GM12878 (cell line): Measurements from ENCODE around the gene RPS5. TPM values are rescaled to one million over a fixed set of nuclear protein-coding genes. Genes with fewer than 3 reads are reported as not detected.

ENCODE experiments used
- ATAC-seq: fragments of 200-7000 bp; cut with Tn5 transposase; 3 replicates; pipeline ENCODE4 v1.9.1; 2020; ENCODE audit warnings: mild to moderate bottlenecking, moderate library complexity
- BruUV-seq: library from RNA; stranded (reverse); fragments of 400-500 nt; replicated peaks from 2 replicates; lab custom pipeline; 2021; lab: Mats Ljungman, UMichigan
- CTCF ChIA-PET: fragments of 300-600 bp; sonication (Branson Sonifier 250); formaldehyde crosslinking; extraction: SDS; loops from one replicate; lab custom pipeline; 2021; ENCODE audit warnings: inconsistent platforms; lab: Yijun Ruan, JAX
- POLR2A ChIA-PET: fragments of 350-600 bp; formaldehyde crosslinking; extraction: SDS; loops from one replicate; lab custom pipeline; 2021; ENCODE audit warnings: inconsistent platforms; lab: Charles Lee
- RAD21 ChIA-PET: fragments of 300-600 bp; sonication (Branson Sonifier 250); formaldehyde crosslinking; loops from one replicate; lab custom pipeline; 2023; ENCODE audit warnings: antibody characterized with exemption; ENCODE audit not compliant: unreplicated experiment; lab: Charles Lee
- SMC1A ChIA-PET: fragments of 300-600 bp; sonication (Branson Sonifier 250); formaldehyde crosslinking; loops from one replicate; lab custom pipeline; 2023; ENCODE audit not compliant: unreplicated experiment, uncharacterized antibody; lab: Charles Lee
- DNase-seq: peaks from one replicate; pipeline ENCODE4 v3.0.0-alpha.2; 2011; ENCODE audit warnings: low read depth, low spot score
- FAIRE-seq: peaks from 3 replicates; lab custom pipeline; 2011; peaks lifted over from hg19 to GRCh38; lab: Jason Lieb, UNC
- H2AFZ ChIP-seq: 2 replicates; pipeline ENCODE4 v1.6.0; 2011; ENCODE audit warnings: low read depth, low read length, control low read depth; ENCODE audit not compliant: control insufficient read depth
- H3K27ac ChIP-seq: 2 replicates; pipeline ENCODE4 v1.5.1; 2011; ENCODE audit warnings: control low read depth; ENCODE audit not compliant: control insufficient read depth, insufficient read depth
- H3K27me3 ChIP-seq, 2 experiments: replicated peaks in 1 of 2; 2 replicates each; pipeline versions ENCODE4 v1.6.0 to v1.6.1; 2011; ENCODE audit warnings: low read length in 1 of 2; ENCODE audit not compliant: control insufficient read depth in 2 of 2, insufficient read depth in 2 of 2
- H3K36me3 ChIP-seq, 2 experiments: 2 replicates each; pipeline ENCODE4 v1.5.1; 2011; ENCODE audit warnings: low read length in 1 of 2; ENCODE audit not compliant: control insufficient read depth in 2 of 2, insufficient read depth in 2 of 2
- H3K4me1 ChIP-seq: 2 replicates; pipeline ENCODE4 v1.6.1; 2011; ENCODE audit warnings: mild to moderate bottlenecking, low read length, moderate library complexity, mixed read lengths; ENCODE audit not compliant: control insufficient read depth, insufficient read depth
- H3K4me2 ChIP-seq: 2 replicates; pipeline ENCODE4 v1.6.0; 2011; ENCODE audit warnings: control low read depth; ENCODE audit not compliant: control insufficient read depth, insufficient read depth
- H3K4me3 ChIP-seq: fragments of 200-600 bp; sonication (generic); 2 replicates; pipeline ENCODE4 v1.5.1; 2016
- H3K79me2 ChIP-seq: 2 replicates; pipeline ENCODE4 v1.6.0; 2011; ENCODE audit warnings: low read length; ENCODE audit not compliant: control insufficient read depth, insufficient read depth
- H3K9ac ChIP-seq: 2 replicates; pipeline ENCODE4 v1.8.0; 2011; ENCODE audit warnings: low read length, control low read depth, mixed read lengths; ENCODE audit not compliant: control insufficient read depth, insufficient read depth
- H3K9me3 ChIP-seq: replicated peaks from 3 replicates; pipeline ENCODE4 v1.5.1; 2011; ENCODE audit warnings: mild to moderate bottlenecking, low read length; ENCODE audit not compliant: control insufficient read depth, insufficient read depth
- H4K20me1 ChIP-seq: 2 replicates; pipeline ENCODE4 v1.6.0; 2011; ENCODE audit not compliant: control insufficient read depth, insufficient read depth
- CEBPZ ChIP-seq: fragments of 150-350 bp; IDR thresholded peaks from 2 replicates; pipeline ENCODE4 v1.6.1; 2016; ENCODE audit warnings: low read depth, low read length
- CTCF ChIP-seq, 3 experiments: IDR thresholded peaks in 2 of 3; conservative IDR thresholded peaks in 1 of 3; 2 replicates each; pipeline ENCODE4 v1.5.1; 2011; ENCODE audit warnings: low read depth in 3 of 3, low read length in 3 of 3, mild to moderate bottlenecking in 3 of 3, control low read depth in 2 of 3, moderate library complexity in 2 of 3, inconsistent platforms in 1 of 3, mixed read lengths in 1 of 3; ENCODE audit not compliant: control insufficient read depth in 2 of 3, insufficient read depth in 1 of 3; ENCODE audit errors: extremely low read depth in 1 of 3
- CUX1 ChIP-seq: IDR thresholded peaks from 2 replicates; pipeline ENCODE4 v1.6.1; 2012; ENCODE audit warnings: improper control_type of control experiment, low read depth, low read length; ENCODE audit not compliant: insufficient replicate concordance
- FOXM1 ChIP-seq: IDR thresholded peaks from 2 replicates; pipeline ENCODE4 v1.6.1; 2012; ENCODE audit warnings: low read depth, mild to moderate bottlenecking, inconsistent platforms, low read length, moderate library complexity
- HDAC2 ChIP-seq: fragments of 200-600 bp; sonication (generic); IDR thresholded peaks from 2 replicates; pipeline ENCODE4 v1.6.1; 2017
- WGBS: methylation state at CpG from one replicate; pipeline ENCODE4 v1.1.6; 2016; ENCODE audit warnings: low lambda C conversion rate; ENCODE audit not compliant: insufficient replicate concordance, insufficient coverage; ENCODE audit errors: missing lambda C conversion rate; 5-methylcytosine and 5-hydroxymethylcytosine counted together
- in situ Hi-C: fragments of 300-500 bp; cut with MboI; formaldehyde crosslinking; loops from 9 replicates; pipeline ENCODE4 v1.14.3; 2018; ENCODE audit warnings: mixed read lengths
- intact Hi-C: fragments of 100-400 bp; cut with micrococcal nuclease; formaldehyde crosslinking; loops from one replicate; pipeline ENCODE4 v1.14.2; 2022; ENCODE audit not compliant: unreplicated experiment
- polyA plus RNA-seq, 11 experiments: library from polyadenylated mRNA; depleted of rRNA in 4 of 11; unstranded in 6 of 11; stranded (reverse) in 5 of 11; fragments of >200 nt; fragmentation: Nextera tagmentation in 4 of 11; fragmentation: Illumina TruSeq in 1 of 11; extraction: Ambion mirVana in 4 of 11; extraction: Trizol in 1 of 11; gene quantifications; 1 replicate in 1 of 11; 2 replicates in 10 of 11; pipeline versions ENCODE4 v1.2.1 to v1.2.3, GENCODE V29; 2011 to 2016; ENCODE audit warnings: inconsistent platforms in 2 of 11, missing spikeins in 2 of 11, low read depth in 1 of 11
- total RNA-seq, 4 experiments: library from RNA; depleted of rRNA in 3 of 4; stranded (reverse); fragments of >200 nt in 3 of 4; fragmentation: Illumina TruSeq in 1 of 4; extraction: Trizol in 1 of 4; gene quantifications; 2 replicates each; pipeline versions ENCODE4 v1.2.1 to v1.2.3, GENCODE V29; 2013 to 2021

Gene RPS5
- total and polyA plus RNA-seq, 10 of the 15 experiments (the other 5 are each of a cell fraction or from before 2014, with no cell fraction given), result 1,284 to 3,652 (median 1,922) TPM

GRCh38 chr19:58350871-58351557, 36.1 kb upstream of the RPS5 start (continued):
- no peak for TF ChIP-seq CUX1

GRCh38 chr19:58351558-58351878, 35.6 kb upstream of the RPS5 start:
- no peak overlapping the region for H3K27ac ChIP-seq
- TF ChIP-seq FOXM1 (no peak), CTCF (IDR thresholded peaks at IDR 0.05 in 2 of 3, conservative IDR thresholded peaks at IDR 0.05 in 1 of 3; ENCODE audit: control insufficient read depth in 2 of 3, extremely low read depth in 1 of 3, insufficient read depth in 1 of 3, low read depth in 3 of 3, low read length in 3 of 3) (no peak), CEBPZ (no peak), HDAC2 (no peak)
- in situ Hi-C loops (no loop called here), intact Hi-C loops (no loop called here)
- WGBS, result 73% methylated on average over 7 of the region's 9 CpGs
- POLR2A ChIA-PET, result no interaction called here
- DNase-seq, result no peak
- no peaks in the 10 kb centered on the region; the same call in 1 of the 2 replicates for H3K79me2 ChIP-seq
- no peak for FAIRE-seq
- CTCF ChIA-PET, result no interaction called here
- RAD21 ChIA-PET, result no interaction called here
- H3K36me3 ChIP-seq, result no peaks in the 10 kb centered on the region
- no TSS peak for BruUV-seq
- H3K4me2 ChIP-seq, result no peak overlapping the region
- H2AFZ ChIP-seq, result no peak overlapping the region
- no peak overlapping the region for H3K4me3 ChIP-seq
- no peaks in the 10 kb centered on the region for H4K20me1 ChIP-seq
- H3K9ac ChIP-seq, result no peak overlapping the region
- SMC1A ChIA-PET, result no interaction called here
- H3K4me1 ChIP-seq, result peaks cover 3% of the 10 kb centered on the region
- peaks cover 2% of the 10 kb centered on the region; the same call in 1 of the 3 replicates for H3K9me3 ChIP-seq
- no peaks in the 10 kb centered on the region for H3K27me3 ChIP-seq
- no peak for ATAC-seq
